MM.1S (cell line): Measurements from ENCODE around the gene SERTAD2.

Experiments
- CTCF ChIP-seq: fragments of 300-600 bp; sonication (generic); IDR thresholded peaks from 2 replicates; pipeline ENCODE4 v1.5.1; 2016; ENCODE audit warnings: antibody characterized with exemption, low read length, mixed read lengths
- EZH2 ChIP-seq: fragments of 300-600 bp; sonication (generic); optimal IDR thresholded peaks from 2 replicates; pipeline ENCODE3; 2017; ENCODE audit warnings: low read depth, mild to moderate bottlenecking, antibody characterized with exemption, low read length, mixed read lengths
- EZH2phosphoT487 ChIP-seq: fragments of 300-600 bp; sonication (generic); IDR thresholded peaks from 2 replicates; pipeline ENCODE4 v1.6.1; 2018; ENCODE audit warnings: antibody characterized with exemption, low read length

GRCh38 chr2:64679673-64680425 is 26.1 kb upstream of the SERTAD2 start:
- TF ChIP-seq CTCF (no peak), EZH2 (no peak), EZH2phosphoT487 (no peak)
